Activated CD8-positive, alpha-beta memory T cell treated with anti-CD3 and anti-CD28 coated beads, Interleukin-2, amount 50 U/mL, for 24 hours (primary cell): ENCODE data around the gene SOX5.

Experiments
- DNase-seq: peaks from one replicate; pipeline ENCODE4 v3.0.0-alpha.2; 2020; ENCODE audit errors: extremely low read depth

The SOX5 gene

GRCh38 chr12:23600919-23601318, 348.6 kb downstream of the SOX5 start:
- DNase-seq = no peak

DNA sequence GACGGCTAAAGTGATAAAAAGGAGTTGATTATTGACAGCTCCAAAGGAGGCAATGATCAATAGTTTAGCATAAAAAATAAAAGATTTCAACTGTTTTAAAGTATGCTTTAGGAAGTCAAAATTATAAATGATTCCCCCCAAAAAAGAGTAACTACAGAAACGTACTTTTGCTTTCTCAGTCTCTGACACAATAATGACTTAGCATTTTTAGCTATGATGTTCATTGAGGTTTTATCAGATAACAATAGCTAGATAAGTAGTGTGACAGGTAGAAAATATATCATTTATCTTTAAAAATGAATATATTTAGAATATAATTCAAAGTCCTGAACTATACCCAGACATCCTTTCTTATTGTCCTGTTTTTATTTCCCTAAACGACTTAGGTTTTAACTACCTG, 352.9 kb downstream of the SOX5 start:
- DNase-seq = no peak

DNA sequence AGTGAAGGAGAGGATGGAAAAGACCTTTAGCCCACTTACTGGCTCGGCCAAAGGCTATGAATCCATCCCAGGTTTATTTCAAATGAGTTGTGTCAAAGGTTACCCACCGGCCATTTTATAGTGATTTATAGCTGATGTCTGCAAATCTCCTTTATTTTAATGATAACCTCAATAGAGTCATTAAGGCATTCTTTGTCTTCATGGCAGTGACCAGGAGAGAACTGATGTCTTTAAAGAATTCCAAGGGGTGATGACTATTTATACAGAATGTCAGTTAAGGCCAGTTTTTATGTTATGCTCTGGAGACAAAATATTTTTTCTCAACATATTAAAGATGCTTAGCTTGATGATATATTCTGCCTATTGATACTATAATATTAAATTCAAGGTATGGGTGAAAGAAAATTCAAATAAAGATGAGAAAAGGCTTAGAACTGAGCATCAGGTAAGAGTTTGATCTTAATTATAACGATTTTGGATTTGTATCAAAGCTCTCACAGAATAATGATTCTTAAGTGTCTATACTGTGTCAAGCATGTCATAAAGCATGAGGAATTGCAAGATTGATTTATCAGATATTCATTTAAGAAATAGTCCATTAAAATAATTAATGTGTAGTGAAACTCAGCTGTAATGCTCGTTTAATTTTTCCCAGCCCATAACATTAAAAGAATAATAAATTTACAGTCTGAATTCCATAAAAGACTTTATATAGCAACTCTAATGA, 361.5 kb downstream of the SOX5 start:
- no peak for DNase-seq

DNA sequence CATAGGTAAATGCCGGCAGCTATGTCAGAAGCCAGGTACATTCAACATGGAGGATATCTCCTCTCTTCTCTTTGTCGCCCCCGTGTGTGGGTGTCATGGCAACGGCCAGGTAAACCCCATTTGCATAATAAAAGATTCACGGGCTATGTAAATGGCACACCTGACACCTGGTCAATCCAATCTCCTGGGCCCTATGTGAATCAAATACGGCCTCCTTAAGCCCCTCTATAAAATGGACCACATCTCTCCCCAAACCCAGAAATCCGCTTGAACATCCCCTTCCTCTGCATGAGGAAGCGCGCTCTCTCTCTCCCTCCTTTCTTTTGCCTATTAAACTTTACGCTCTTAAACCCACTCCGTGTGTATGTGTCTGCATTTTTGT, 363.7 kb downstream of the SOX5 start:
- no peak for DNase-seq

DNA sequence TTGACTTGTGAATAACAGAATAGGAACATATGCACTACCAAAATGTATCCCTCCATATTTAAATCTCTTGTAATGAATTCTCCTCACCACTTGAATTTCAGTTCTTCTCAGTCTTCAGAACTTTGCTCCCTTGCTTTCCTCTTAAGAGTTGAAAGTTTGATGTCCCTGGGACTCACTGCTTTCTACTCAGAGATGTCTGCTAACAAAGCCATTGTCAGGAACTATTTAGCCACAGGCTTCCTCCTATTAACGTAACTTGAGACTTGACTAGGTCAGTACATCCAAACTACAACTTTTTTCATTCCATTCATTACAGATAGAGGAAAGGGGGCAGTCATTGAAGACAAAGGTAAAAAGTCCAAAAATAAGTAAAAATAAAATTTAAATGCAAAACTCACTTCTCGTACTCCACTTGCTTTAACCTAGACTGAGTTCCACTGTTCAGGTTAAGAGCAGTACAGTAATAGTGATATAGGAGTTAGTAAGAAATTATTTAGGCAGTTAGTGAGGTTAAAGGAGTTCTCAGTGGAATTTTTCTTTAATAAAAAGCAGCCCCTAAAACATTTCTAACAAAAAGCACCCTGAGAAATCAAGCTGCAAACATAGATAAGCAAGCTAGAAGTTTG, 364.2 kb downstream of the SOX5 start:
- no peak for DNase-seq

DNA sequence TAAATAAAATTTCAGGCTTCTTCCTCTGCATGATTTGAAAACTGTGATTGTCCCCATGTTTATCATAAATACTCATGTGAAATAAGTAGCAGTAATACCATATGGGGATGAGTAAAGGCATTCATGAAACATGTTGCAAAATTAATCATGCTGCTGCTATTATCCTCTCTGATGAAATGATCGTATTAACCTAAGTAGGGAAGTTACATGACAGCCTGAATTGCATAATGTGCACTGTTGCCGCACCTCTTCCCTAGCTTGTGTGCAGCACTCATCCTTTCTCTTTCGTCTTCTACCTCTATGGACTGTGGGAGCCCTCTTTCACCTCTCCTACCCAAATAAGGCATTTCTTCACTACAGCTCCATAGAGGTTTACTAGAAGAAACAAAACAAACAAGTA, 367.6 kb downstream of the SOX5 start:
- no peak for DNase-seq

- DNase-seq = no peak
Measured at GRCh38 chr12:23579257-23579656, 370.2 kb downstream of the SOX5 start.

DNA sequence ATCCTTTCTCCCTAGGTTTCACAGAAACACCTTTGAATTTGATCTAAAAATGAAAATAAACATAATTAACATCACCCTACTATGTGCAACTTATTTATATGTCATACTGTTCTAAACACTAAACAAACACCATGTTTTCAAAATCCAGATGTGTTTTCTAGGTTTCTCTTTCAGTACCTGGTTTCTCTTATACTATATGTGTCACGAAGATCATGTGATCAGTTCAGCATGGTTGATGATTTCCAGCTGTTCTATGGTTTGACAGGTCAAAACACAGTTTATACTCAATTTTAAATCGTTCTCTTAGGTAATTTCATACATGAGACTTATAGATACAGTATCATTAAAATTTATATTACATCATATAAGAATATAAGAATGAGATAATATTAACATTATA, 373.1 kb downstream of the SOX5 start:
- DNase-seq = no peak

DNA sequence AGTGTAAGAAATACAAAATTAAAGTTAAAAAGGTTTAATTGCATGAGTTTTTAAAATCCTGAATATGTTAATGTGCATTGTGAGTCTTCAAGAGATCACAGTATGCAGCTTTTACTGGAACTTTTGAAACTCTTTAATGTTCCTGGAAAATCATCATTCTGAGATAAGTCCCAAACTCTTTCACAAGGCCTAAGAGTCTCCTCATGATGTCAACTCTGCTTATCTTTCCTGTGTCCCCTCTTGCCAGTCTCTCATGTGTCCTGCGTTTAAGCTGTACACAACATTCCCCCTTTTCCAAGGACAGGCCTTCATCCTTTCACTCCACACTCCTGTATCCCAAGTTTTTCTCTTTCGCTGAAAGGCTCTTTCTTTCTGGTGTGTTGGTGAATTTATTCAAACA, 380.1 kb downstream of the SOX5 start:
- DNase-seq = no peak

- no peak for DNase-seq
Measured at GRCh38 chr12:23566133-23566532, 383.3 kb downstream of the SOX5 start.

DNA sequence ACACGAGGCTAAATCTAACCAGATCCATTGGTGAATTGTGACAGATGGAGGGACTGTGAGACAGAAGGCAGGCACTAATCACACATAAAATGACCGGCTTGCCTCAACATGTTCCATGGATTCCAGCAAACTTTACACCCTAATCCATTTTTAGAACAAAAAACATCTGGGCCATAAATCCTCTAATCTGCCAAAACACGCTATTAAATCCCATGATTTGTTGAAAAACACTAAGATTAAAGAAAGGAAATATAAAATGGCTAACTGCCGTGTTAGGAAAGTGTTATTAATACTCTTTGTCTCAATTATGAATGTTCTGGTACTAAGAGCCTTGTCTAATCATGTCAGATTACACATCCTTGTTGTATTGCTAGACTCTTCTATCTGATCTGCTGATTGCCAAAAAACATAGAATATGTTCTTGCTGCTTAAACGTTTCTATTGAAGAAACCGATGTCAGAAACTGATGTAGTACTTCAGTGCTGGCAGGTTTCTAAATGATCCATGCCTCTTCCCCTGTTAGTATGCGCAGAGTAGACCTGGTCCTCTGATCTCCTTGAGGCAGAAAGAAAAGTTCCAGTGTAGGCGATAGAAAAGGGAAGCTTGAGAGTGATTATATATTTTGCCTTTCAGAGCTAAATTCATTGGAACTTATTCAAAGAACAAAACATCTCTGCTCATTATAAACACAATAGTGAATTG, 384.9 kb downstream of the SOX5 start:
- DNase-seq = no peak

DNA sequence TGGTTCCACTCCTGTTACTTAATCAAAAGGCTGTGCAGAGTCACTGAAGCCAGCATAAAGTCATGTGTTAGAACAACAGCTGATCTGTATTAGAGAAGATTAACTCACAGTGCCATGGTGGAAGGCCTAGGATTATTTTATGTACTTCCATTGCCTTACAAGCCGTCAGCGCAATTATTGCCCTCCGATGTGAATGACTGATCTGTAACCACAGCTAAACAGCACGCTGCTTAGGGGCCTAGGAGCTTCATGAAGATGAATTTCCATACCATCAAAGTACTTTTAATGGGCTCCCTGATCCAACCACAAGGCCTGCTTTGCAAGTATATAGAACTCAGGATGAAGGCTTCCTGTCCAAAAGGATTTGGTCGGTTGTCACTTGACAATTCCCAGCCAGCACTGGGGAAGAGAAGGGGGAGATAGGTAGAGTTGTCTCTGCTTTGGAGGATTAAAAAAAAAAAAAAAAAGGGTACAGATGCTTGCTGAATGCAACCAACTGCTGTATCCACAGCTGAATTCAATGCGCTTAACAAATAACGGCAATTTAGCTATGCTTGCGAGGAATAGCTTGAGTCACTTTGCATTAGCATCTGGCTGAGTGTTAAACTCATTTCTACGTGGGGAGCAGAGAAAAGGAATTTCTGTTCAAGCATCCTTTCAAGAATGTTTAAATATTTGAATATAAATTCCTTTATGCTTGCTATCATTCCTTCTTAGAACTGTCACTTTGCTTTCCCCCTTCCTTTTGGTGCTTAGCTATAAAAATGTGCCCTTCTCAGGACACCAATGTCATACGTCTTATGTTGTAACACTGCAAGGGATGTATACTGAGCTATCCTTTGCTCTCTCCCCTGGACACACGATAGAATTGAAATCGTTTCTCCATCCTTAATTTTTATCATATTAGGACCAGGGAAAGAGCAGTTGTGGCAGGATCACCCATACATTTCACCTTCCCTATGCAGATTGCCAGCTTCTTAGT, 387.8 kb downstream of the SOX5 start:
- DNase-seq = no peak

DNA sequence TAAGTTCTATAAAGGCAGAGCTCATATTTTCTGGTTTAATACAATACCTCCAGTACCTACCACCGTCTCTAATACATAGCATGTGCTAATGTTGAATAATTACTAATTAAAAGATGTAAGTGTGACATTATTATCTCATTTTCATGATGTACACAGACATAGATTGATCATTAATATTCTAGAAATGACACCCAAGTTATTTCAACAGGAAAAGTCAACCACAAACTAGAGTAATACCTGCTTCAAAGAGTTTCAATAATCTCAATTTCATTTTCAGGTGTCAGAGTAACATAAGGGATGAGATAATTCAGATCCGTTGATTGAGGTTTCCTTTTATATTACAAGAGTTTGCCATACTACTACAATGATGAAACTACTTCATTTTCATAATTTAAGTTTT, 388.9 kb downstream of the SOX5 start:
- DNase-seq = no peak

DNA sequence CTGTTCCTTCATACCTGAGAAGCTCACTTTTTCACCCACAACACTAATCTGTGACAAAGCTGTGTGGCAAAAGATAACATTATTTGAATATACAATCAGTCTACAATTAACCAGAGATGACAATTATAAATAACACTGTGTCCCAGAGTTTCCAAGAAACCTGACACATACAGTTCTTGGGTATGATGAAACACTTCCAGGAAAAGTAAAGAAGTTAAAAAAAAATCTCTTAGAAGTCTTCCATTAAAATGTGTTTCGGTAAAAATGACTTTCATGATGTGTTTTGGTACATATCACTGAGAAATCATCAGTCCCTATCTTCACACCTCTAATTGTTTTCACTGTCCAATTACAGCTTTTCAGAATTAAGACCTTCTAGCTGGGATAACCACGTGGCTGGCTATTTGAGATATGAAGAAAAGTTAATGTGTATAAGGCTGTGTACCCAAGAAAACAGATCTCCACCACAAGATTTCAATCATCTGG, 390.2 kb downstream of the SOX5 start:
- no peak for DNase-seq

DNA sequence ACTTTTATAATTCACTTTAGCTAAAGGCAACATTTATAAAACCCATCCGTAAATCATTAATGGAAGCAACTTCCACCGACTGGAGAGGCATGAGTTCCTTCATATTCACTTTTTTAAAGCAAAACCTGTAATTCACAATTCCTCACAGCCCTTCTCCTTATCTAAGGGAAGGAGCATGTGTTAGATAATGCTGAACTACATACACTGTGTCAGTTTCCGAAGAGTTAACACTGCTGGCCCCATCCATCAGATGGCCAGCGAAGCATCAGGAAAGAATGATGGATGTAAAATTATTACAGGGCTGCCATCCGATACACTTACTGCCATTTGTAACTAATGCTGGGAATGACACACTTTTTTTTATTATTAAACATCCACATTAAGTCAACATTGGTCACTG, 392.8 kb downstream of the SOX5 start:
- DNase-seq = no peak

DNA sequence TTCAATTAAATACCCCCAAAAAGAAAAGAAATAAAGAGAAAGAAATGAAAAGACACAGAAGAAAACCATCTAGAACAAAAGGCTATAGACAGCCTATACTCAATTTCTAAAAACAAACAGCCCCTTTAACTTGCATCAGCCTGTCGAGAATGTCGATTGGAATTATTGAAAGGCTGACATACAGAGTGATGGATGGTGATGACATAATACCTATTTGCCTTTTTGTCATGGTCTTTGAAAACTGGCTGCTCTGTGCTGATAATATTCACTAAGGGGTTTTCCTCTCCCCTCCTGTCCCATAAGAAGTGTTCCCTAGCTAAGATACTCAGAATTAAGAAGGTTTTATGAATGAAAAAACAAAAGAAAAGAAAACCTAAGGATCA, 393.7 kb downstream of the SOX5 start:
- DNase-seq = no peak

DNA sequence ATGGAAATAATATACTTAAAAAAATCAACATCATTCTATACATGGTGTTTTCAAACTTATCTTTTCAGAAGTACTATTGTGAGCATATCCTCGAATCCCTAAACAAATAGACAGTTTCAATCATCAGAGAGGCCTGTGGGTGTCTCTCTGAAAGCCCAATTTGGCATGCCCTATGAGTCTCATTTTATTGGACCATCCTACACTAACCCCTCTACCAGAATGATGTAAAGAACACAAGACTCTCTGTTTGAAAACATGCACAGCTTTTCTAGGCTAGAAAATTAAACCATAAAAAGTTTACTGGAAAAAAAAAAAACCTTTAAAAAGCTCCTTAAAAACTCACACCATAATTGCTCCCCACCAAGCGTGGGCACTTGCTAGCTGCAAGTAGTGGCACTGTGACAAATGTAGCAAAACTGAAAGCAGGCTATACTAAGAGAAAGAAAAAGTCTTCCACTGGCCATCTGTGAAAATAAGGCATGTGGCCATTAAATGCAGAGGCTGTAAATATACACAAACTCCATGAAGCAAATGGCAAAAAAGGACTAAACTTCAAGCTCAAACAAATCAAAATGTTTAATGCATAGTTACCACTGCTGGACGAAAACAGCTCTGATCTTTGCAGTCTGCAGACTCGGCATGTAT, 394.2 kb downstream of the SOX5 start:
- DNase-seq = no peak

- no peak for DNase-seq
Measured at GRCh38 chr12:23552417-23552816, 397.1 kb downstream of the SOX5 start.

DNA sequence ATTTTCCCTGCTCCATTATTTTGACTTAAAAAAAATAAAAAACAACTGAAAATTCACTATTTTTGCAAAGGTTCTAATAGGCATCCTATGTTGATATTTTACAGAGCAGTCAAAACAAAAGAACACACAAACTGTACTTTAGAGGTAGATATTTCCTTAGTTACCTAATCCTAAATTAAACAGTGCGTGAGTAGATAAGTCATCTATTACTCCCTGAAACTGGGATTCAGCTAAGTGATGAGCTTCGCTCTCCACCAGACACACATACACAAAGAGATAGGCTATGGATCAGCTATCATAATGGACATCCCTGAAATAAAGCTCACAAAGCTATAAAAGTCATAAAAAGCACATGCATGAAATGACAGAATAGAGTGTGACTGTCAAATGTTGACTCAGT, 398.7 kb downstream of the SOX5 start:
- DNase-seq = no peak

DNA sequence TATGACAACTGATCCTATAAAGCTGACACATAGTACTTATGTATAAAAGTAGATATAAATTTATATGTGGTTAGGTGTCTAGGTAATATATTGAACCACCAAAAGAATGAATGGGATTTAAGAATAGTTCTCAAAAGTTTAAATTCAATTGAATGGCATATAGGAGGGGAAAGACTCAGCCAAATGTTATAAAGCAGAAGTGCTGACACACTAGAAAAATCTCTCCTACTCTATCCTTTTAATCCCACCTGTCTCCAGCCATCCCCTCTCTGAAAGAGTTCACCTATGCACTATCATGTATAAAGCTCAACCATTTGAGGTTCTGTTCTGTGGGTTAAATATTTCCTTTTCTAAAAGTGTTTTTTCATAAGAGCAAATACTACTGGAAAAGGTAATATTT, 400.7 kb downstream of the SOX5 start:
- no peak for DNase-seq

GRCh38 chr12:23546756-23547155, 402.7 kb downstream of the SOX5 start:
- DNase-seq = no peak
